Peyer's patch (tissue), 4 donors: ENCODE measurements around the gene PRM3. TPM values are rescaled to one million over a fixed set of nuclear protein-coding genes. Genes with fewer than 3 reads are reported as not detected.
"Not testable (repeated sequence)": the region's sequence is repeated elsewhere in the genome, so short reads cannot be mapped to it uniquely, and the experiment has no call there.

Experiments
- DNase-seq, 3 donors: peaks; one replicate each; pipeline ENCODE4 v3.0.0-alpha.2; 2017 to 2019
- H3K27ac ChIP-seq, 4 donors: fragments of 200-600 bp; sonication (generic); one replicate each; pipeline ENCODE4 v1.5.1; 2016 to 2019
- H3K27me3 ChIP-seq, 2 donors: fragments of 200-600 bp; sonication (generic); one replicate each; pipeline ENCODE4 v1.5.1; 2019
- H3K36me3 ChIP-seq, 3 donors: fragments of 200-600 bp; sonication (generic); one replicate each; pipeline ENCODE4 v1.5.1; 2016 to 2019
- H3K4me1 ChIP-seq, 4 donors: fragments of 200-600 bp; sonication (generic); one replicate each; pipeline ENCODE4 v1.5.1; 2016 to 2019
- H3K4me3 ChIP-seq, 4 donors: fragments of 200-600 bp; sonication (generic); 1 replicate in 3 of 4; 2 replicates in 1 of 4; pipeline ENCODE4 v1.5.1; 2016 to 2019; ENCODE audit warnings: mild to moderate bottlenecking in 1 of 4
- H3K9me3 ChIP-seq, 4 donors: fragments of 200-600 bp; sonication (generic); one replicate each; pipeline ENCODE4 v1.5.1; 2016 to 2019; ENCODE audit warnings: mild to moderate bottlenecking in 1 of 4
- CTCF ChIP-seq, 6 experiments: fragments of 450-650 bp in 4 of 6; fragments of 200-600 bp in 2 of 6; sonication (generic) in 1 of 6; IDR thresholded peaks; one replicate each; pipeline ENCODE4 v1.5.1; 2017 to 2019; ENCODE audit warnings: antibody characterized with exemption in 6 of 6, mild to moderate bottlenecking in 3 of 6, moderate library complexity in 1 of 6
- POLR2A ChIP-seq, 2 donors: fragments of 450-650 bp; IDR thresholded peaks; one replicate each; pipeline ENCODE4 v1.5.1; 2017; ENCODE audit warnings: antibody characterized with exemption in 2 of 2, mild to moderate bottlenecking in 2 of 2, moderate library complexity in 2 of 2
- total RNA-seq, 4 donors: library from RNA; depleted of rRNA; stranded (reverse); fragments of >200 nt; gene quantifications; one replicate each; pipeline ENCODE4 v1.1.0, GENCODE V29; 2016

The PRM3 gene
- total RNA-seq, 4 donors from 2014 or later = not detected

GRCh38 chr16:11291091-11291703, 17.8 kb upstream of the PRM3 start:
- no peaks in the 10 kb centered on the region for H3K4me1 ChIP-seq
- H3K27ac ChIP-seq = no peak overlapping the region
- no peaks in the 10 kb centered on the region for H3K9me3 ChIP-seq
- DNase-seq = no peak
- H3K36me3 ChIP-seq = no peaks in the 10 kb centered on the region
- H3K4me3 ChIP-seq = no peak overlapping the region
- H3K27me3 ChIP-seq = no peaks in the 10 kb centered on the region
- TF ChIP-seq CTCF (IDR thresholded peaks at IDR 0.05) = no peak
- no peak for TF ChIP-seq POLR2A (IDR thresholded peaks at IDR 0.05)

GRCh38 chr16:11290102-11290893, 16.9 kb upstream of the PRM3 start:
- no peak for TF ChIP-seq CTCF (IDR thresholded peaks at IDR 0.05)
- TF ChIP-seq POLR2A (IDR thresholded peaks at IDR 0.05) = no peak
- no peak overlapping the region for H3K27ac ChIP-seq
- no peaks in the 10 kb centered on the region for H3K9me3 ChIP-seq
- no peak for DNase-seq
- no peak overlapping the region for H3K4me3 ChIP-seq
- H3K36me3 ChIP-seq = no peaks in the 10 kb centered on the region
- H3K27me3 ChIP-seq = no peaks in the 10 kb centered on the region
- no peaks in the 10 kb centered on the region for H3K4me1 ChIP-seq

- not testable (repeated sequence) for H3K9me3 ChIP-seq, H3K4me1 ChIP-seq, H3K36me3 ChIP-seq, DNase-seq, H3K27ac ChIP-seq, H3K27me3 ChIP-seq, H3K4me3 ChIP-seq
Observed at GRCh38 chr16:11289696-11290095, 16.3 kb upstream of the PRM3 start.

- H3K27me3 ChIP-seq = no peaks in the 10 kb centered on the region
- no peaks in the 10 kb centered on the region for H3K4me1 ChIP-seq
- H3K9me3 ChIP-seq = no peaks in the 10 kb centered on the region
- H3K4me3 ChIP-seq = no peak overlapping the region
- TF ChIP-seq CTCF (IDR thresholded peaks at IDR 0.05) (no peak), POLR2A (IDR thresholded peaks at IDR 0.05) (no peak)
- no peak overlapping the region for H3K27ac ChIP-seq
- DNase-seq = no peak
- H3K36me3 ChIP-seq = no peaks in the 10 kb centered on the region
Observed at GRCh38 chr16:11289202-11289601, 15.8 kb upstream of the PRM3 start.

GRCh38 chr16:11285842-11286241, 12.4 kb upstream of the PRM3 start:
- DNase-seq = no peak

More at GRCh38 chr16:11285842-11286241, 12.4 kb upstream of the PRM3 start:
- TF ChIP-seq POLR2A (IDR thresholded peaks at IDR 0.05) (no peak), CTCF (IDR thresholded peaks at IDR 0.05) (no peak)
- Histone ChIP-seq H3K36me3 (no peaks in the 10 kb centered on the region), H3K4me3 (no peak overlapping the region), H3K4me1 (no peaks in the 10 kb centered on the region), H3K9me3 (no peaks in the 10 kb centered on the region), H3K27ac (no peak overlapping the region), H3K27me3 (no peaks in the 10 kb centered on the region)
